ELF-1 (cell line): ENCODE data around the gene VKORC1.
A peak's percentile ranks its signal among the peaks of the same experiment; 100 is the strongest.

Experiments used
- DNase-seq: peaks from one replicate; pipeline ENCODE4 v3.0.0-alpha.2; 2016; ENCODE audit warnings: low read depth, low spot score

The VKORC1 gene

DNA sequence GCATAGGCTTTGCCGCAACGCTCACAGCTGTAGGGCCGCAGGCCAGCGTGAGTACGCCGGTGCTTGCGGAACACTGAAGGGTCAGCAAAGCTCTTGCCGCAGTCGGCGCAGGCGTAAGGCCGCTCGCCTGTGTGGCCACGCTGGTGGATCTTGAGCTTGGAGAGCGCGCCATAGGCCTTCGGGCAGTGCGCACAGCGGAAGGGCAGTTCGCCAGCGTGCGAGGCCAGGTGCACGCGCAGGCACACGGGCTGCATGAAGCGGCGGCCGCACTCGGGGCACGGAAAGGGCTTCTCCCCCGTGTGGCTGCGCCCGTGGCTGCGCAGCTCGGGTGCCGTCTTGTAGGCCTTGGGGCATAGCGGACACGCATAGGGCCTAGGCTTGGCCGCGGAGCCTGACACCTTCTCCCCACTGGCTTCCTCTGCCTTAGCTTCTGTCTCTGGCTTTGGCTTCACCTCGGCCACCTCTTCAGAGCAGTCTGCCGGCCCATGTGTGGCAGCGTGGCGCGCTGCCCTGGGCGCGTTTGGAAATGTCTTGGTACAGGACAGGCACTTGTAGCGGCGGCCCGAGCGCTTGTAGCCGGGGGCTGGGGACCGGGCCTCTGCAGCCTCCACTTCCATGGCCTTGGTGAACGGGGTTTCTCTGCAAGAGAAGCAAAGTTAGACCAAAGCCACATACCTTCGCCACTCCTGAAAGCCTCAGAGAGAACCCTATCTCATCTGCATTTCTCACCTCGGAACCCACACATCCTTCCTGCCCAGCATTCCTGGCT is 30.6 kb downstream of the VKORC1 start:
- DNase-seq: no peak

DNA sequence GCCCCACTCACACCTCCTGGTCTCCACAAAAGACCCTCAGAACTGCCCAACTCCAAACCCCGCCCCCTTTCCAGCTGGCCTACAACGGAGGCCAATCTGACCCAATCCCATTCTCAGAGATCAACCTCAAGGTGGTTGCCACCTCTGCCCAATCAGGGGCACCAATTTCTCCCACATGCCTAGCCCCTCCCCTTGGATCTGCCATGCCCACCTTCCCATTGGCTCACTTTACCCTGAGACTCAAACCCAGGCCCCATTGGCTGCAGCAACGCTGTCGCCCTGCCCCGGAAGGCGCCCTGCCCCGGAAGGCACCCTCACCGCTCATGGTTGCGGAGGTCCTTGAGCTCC is 31.1 kb downstream of the VKORC1 start:
- DNase-seq: peak; percentile 19

DNA sequence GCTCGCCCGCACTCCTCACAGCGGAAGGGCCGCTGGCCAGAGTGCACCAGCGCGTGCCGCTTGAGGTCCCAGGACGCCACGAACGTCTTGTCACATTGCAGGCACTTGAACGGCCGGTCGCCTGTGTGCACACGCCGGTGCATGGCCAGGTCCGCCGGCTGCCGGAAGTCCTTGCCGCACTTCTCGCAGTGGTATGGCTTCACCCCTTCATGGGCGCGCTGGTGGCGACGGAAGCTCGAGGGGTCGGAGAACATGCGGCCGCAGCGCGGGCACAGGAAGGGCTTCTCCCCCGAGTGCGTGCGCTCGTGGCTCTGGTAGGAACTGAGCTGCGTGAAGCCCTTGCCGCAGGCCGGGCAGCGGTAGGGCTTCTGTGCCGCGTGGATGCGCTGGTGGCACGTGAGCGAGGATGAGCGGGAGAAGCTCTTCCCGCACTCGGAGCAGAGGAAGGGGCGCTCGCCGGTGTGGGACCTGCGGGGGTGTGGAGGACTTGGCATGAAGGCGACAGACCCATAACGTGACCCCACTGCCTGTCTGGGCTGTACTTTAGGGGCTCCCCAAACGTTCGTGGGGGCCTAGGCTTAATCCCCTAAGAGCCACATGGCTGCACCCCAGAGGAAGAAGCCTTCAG is 32.7 kb downstream of the VKORC1 start:
- no peak for DNase-seq

DNA sequence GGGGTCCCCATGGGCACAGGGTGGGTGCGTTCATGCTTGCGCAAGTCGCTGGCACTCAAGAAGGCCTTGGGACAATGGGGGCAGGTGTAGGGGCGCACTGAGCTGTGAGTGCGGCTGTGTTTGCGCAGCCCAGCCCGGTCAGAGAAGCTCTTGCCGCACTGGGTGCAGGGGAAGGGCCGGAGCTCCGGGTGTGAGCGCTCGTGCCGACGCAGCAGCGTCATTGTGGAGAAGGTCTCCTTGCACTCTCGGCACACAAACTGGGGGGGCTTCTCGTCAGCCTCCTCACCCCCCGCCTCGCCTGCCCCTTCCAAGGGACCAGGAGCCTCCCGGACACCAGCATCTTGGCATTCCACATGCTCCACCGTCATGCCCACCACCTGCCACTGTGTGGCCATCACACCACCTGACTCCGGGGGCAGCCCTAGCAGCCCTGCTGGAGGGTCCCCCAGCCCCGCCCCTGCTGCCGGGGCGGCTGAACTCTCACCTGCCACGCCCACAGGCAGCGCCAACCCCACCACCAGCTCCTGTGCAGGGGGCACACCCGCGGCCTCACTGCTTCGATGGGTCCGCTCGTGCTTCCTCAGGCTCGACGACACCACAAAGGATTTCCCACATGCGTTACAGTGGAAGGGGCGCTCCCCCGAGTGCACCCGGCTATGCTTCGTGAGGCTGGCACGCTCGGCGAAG is 33.3 kb downstream of the VKORC1 start:
- no peak for DNase-seq

DNA sequence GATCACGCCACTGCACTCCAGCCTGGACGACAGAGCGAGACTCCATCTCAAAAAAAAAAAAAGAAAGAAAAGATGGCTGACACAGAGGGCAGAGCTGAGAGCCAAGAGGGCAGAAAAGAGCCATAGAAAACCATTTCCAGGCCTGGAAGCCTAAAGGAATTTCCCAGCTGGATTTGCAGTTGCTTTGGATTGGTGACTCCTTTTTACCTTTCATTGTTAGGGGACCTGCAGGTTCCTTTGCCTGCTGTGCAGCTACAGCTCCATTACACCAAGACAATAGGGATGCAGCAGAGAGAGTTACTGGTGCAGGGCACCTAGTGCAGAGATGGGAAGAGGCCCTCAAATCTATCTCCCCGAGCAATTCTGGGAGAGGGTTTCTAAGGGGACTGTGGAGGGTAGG is 39.0 kb downstream of the VKORC1 start:
- peak; percentile 30 for DNase-seq

DNA sequence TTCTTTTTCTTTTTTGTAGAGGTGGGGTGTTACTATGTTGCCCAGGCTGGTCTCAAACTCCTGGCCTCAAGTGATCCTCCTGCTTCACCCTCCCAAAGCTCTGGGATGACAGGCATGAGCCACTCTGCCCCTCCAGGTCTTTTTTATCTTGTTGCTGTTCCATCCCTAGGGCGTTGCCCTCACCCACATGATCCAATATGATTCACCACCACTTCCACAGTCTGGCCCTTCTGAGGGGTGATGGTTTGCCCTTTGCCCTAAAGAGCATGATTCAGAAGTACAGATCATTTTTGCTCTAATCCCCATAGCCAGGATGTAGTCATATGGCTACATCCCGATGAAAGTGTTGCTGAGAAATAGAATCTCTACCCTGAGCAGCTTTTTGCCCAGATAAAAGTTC is 42.5 kb downstream of the VKORC1 start:
- DNase-seq: no peak

DNA sequence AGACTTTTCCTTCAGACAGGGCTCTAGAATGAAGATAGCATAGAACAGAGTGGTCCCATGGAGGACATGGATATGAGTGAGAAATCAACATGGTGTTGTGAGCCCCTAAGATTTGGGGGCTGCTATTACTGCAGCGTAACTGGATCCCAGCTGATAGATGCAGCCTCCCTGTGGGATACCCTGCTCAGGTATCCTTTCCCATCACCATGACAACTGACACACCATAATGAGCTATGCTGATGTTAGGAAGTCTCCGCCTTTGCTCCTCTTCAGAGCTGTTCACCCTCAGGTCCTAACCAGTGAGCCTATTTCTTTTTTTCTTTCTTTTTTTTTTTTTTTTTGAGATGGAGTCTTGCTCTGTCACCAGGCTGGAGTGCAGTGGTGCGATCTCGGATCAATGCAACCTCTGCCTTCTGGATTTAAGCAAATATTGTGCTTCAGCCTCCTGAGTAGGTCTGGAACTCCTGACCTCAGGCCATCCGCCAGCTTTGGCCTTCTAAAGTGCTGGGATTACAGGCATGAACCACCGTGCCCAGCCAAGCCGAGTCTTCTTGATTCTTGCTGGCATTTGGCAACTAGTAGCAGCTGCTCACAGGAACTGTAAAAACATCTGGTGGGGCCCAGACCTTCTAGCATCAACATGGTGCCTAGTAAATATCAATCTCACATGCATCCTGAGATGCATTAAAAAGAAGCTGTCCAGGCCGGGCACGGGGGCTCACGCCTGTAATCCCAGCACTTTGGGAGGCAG is 44.1 kb downstream of the VKORC1 start:
- no peak for DNase-seq

DNA sequence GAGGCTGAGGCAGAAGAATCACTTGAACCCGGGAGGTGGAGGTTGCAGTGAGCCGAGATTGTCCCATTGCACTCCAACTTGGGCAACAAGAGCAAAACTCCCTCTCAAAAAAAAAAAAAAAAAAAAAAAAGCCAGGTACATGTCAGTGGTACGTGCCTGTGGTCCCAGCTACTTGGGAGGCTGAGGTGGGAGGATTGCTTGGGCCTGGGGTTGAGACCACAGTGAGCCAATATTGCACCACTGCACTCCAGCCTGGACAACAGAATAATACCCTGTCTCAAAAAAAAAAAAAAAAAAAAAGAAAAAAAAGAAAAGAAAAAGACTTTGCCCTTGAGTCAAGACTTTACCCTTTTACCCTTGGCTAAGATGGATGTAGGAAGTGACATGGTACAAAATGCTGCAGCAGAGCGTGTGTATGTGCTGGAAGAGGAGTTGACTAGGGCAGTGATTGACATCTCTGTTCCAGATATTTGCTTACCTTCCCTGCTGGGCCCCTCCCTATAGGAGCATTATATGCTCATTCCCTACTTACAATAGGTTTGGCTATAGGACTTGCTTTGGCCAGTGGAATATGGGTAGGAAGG is 50.6 kb downstream of the VKORC1 start:
- no peak for DNase-seq

DNA sequence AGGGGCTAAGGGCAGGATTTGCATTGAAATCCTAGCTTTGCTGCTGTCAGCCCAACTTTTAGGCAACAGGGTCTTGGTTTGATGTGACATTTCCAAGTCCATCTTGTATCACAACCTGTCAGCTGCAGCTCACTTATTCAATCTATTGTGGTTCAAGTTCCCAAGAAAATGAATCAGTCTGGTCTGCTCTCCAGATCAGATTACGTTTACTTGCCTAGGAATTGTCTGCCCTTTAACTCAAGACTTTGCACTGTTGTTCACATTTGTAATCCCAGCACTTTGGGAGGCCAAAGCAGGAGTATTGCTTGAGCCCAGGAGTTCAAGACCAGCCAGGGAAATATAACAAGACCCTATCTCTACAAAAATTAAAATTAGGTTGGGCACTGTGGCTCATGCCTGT is 51.2 kb downstream of the VKORC1 start:
- DNase-seq: no peak

DNA sequence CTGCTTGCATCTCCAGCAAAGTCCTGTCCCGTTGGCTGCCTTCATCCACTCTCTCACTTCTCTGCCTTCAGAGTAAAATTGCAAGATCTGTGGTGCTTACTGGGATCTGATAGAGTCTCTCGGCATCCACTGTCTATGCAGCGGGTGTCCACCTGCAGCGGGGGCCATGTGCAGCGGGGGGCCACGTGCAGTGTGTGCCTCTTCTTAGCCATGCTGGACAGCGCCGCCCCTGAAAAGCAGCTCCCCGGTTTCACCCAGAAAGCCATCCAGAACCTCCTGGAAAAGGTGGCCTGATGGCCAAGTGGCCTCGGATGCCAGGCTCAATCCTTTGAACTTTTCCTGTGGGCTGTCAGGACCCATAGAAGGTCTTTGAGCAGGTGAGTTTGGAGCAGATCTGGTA is 51.7 kb downstream of the VKORC1 start:
- DNase-seq: no peak
